Progenitor cell of endocrine pancreas (in vitro differentiated cells): Measurements from ENCODE around the gene MROH2A. TPM values are rescaled to one million over a fixed set of nuclear protein-coding genes. Genes with fewer than 3 reads are reported as not detected.

Experiments used
- DNase-seq: peaks from one replicate; pipeline ENCODE4 v3.0.0; 2021; ENCODE audit warnings: low spot score; ENCODE audit not compliant: unreplicated experiment
- H3K27ac Mint-ChIP-seq: 2 replicates; pipeline ENCODE4 v1.8.0; 2021; ENCODE audit warnings: mild to moderate bottlenecking, moderate library complexity, mixed read lengths
- H3K27me3 Mint-ChIP-seq: 2 replicates; pipeline ENCODE4 v1.8.0; 2021; ENCODE audit warnings: mixed read lengths
- H3K36me3 Mint-ChIP-seq: 2 replicates; pipeline ENCODE4 v1.8.0; 2022; ENCODE audit warnings: mixed read lengths; ENCODE audit not compliant: insufficient read depth
- H3K4me1 Mint-ChIP-seq: 2 replicates; pipeline ENCODE4 v1.8.0; 2021; ENCODE audit warnings: low read depth, mixed read lengths
- H3K4me3 Mint-ChIP-seq: 2 replicates; pipeline ENCODE4 v1.8.0; 2021; ENCODE audit warnings: low read depth, mild to moderate bottlenecking, moderate library complexity, mixed read lengths
- H3K9me3 Mint-ChIP-seq: 2 replicates; pipeline ENCODE4 v1.8.0; 2021; ENCODE audit warnings: low read depth, mixed read lengths
- CTCF ChIP-seq: fragments of 200-600 bp; sonication (generic); IDR thresholded peaks from one replicate; pipeline ENCODE4 v1.5.0; 2021; ENCODE audit warnings: antibody characterized with exemption, mild to moderate bottlenecking; ENCODE audit not compliant: unreplicated experiment
- total RNA-seq: library from RNA; stranded (reverse); gene quantifications from 2 replicates; pipeline ENCODE4 v1.2.1, GENCODE V29; 2021

Gene MROH2A
- total RNA-seq, 1 donor from 2014 or later = not detected

GRCh38 chr2:233754872-233755611 lies 23.1 kb upstream of the MROH2A start:
- no peak for DNase-seq

GRCh38 chr2:233756429-233757081 lies 21.6 kb upstream of the MROH2A start:
- DNase-seq = no peak
- Mint-ChIP-seq H3K4me1 (peaks cover 4% of the 10 kb centered on the region), H3K27me3 (no peaks in the 10 kb centered on the region), H3K36me3 (no peaks in the 10 kb centered on the region), H3K27ac (no peak overlapping the region), H3K4me3 (no peak overlapping the region), H3K9me3 (peaks cover 13% of the 10 kb centered on the region)
- TF ChIP-seq CTCF = no peak

More at GRCh38 chr2:233754872-233755611, 23.1 kb upstream of the MROH2A start:
- Mint-ChIP-seq H3K9me3 (peaks cover 24% of the 10 kb centered on the region), H3K4me1 (peaks cover 4% of the 10 kb centered on the region), H3K36me3 (peaks cover 1% of the 10 kb centered on the region), H3K27me3 (no peaks in the 10 kb centered on the region), H3K4me3 (no peak overlapping the region), H3K27ac (no peak overlapping the region)
- TF ChIP-seq CTCF = no peak

GRCh38 chr2:233758141-233758540 lies 20.0 kb upstream of the MROH2A start:
- Mint-ChIP-seq H3K4me3 (no peak overlapping the region), H3K36me3 (no peaks in the 10 kb centered on the region)
- DNase-seq = no peak

GRCh38 chr2:233758849-233759248 lies 19.3 kb upstream of the MROH2A start:
- H3K4me3 Mint-ChIP-seq = no peak overlapping the region
- H3K27me3 Mint-ChIP-seq = peaks cover 3% of the 10 kb centered on the region
- H3K27ac Mint-ChIP-seq = no peak overlapping the region
- TF ChIP-seq CTCF = no peak
- peaks cover 6% of the 10 kb centered on the region for H3K4me1 Mint-ChIP-seq
- H3K36me3 Mint-ChIP-seq = no peaks in the 10 kb centered on the region
- H3K9me3 Mint-ChIP-seq = peaks cover 3% of the 10 kb centered on the region
- DNase-seq = no peak

More at GRCh38 chr2:233758141-233758540, 20.0 kb upstream of the MROH2A start:
- Mint-ChIP-seq H3K27me3 (no peaks in the 10 kb centered on the region), H3K27ac (no peak overlapping the region), H3K9me3 (peaks cover 3% of the 10 kb centered on the region), H3K4me1 (peaks cover 6% of the 10 kb centered on the region)
- TF ChIP-seq CTCF = no peak

- H3K27ac Mint-ChIP-seq = no peak within 1 kb of the TSS
- no peak within 1 kb of the TSS for H3K4me3 Mint-ChIP-seq
Observed at GRCh38 chr2:233760043-233760442, 18.1 kb upstream of the MROH2A start, which contains the start of gene UGT1A1. TSS of gene UGT1A1 (plus strand) at chr2:233760270. CDS start at chr2:233760288, 18 bp downstream.

More at GRCh38 chr2:233760043-233760442, 18.1 kb upstream of the MROH2A start, which contains the start of gene UGT1A1:
- Mint-ChIP-seq H3K36me3 (no peaks in the 10 kb centered on the region), H3K9me3 (no peaks in the 10 kb centered on the region), H3K4me1 (peaks cover 6% of the 10 kb centered on the region), H3K27me3 (peaks cover 11% of the 10 kb centered on the region)
- DNase-seq = no peak
- no peak for TF ChIP-seq CTCF
